ENCODE measurements around the gene PCAT6.

The PCAT6 gene

DNA sequence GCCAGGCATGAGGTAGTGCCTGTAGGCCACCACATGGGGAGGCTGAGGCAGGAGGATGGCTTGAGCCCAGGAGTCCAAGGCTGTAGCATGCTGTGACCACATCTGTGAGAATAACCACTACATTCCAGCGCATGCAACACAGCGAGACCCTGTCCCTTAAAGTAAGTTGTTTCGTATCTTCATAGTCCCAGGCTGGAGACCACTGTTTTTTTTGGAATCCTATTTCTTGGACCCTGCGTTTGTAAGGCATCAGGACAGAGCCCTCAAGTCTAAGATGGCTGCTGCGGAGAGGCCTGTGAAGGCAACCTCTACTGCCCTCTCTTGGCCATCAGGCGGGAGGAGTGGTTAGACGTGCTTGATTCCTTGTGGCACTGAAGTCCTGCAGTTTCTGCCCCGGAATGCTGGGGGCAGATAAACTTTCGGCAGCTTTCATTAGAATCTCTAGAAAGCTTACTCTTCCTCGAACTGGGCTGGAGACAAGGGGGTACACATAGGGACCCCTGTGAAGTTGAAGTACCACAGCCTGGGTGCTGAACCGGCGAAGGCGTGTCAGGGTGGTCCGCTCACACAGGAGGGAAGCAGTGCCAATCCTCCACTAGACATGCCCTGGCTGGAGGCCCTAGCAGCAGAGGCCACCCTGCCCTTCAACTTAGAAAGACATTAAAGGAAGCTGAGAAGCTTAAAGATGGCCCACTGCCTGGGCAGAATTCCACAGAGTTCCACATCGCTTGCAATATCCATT lies 41.6 kb downstream of the PCAT6 start:
- DNase-seq, result no peak

DNA sequence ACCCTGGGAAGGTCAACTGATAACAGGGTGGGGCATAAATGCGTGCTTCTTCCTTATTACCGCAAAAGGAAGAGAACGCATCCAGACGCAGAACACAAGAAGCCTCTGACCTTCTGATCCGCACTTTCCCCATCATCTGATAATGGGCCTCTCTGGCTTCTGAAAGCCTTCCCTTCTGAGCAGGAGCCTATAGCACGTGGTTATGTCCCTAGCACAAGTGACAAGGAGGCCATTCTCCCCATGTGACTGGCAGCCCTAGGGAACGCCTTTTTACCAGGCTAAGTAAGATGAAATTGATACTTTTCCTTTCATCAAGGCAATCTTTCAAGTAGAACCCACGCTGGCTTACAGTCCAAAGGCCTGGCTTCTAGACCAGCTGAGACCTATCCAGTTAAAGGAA lies 44.0 kb downstream of the PCAT6 start:
- no peak for DNase-seq

DNA sequence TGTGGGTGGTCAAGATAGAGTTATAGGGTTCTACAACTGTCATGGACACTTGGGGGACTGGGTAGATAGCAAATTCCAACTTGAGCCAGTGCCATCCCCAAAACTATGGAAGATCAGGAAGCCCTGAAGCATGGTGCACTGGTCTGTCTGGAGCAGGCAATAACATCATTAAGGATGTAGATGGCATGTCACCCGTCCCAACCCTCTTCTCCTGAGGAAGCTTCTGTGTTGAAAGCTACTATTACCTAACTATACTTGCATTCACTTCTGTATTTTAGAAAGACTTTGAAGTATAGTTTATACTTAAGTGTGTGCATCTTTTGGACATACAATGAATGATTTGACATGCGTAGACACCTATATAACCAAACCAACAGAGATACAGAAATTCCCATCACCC lies 45.3 kb downstream of the PCAT6 start:
- DNase-seq, result no peak

DNA sequence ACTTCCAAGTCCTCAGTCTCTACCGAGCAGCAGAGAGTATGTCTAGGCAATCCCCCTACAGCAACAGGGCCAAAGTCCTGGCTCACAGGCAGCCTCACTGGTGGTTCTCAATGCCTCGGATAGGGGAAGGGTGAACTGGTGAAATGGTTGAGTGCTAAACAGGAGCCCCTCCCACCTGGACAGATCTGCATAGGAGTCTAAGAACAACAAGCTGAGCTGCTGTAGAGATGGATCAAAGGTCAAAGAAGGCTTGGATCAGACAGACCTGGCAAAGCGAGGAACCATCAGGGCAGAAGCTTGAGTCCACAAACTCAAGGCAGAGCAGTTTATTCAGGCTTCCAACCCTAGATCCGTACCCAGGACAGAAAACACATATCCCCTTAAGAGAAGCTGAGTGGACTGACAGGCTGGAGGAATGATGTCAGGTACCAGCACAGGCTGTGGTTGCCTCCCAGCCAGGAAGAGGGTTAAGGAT lies 46.4 kb downstream of the PCAT6 start:
- no peak for DNase-seq

DNA sequence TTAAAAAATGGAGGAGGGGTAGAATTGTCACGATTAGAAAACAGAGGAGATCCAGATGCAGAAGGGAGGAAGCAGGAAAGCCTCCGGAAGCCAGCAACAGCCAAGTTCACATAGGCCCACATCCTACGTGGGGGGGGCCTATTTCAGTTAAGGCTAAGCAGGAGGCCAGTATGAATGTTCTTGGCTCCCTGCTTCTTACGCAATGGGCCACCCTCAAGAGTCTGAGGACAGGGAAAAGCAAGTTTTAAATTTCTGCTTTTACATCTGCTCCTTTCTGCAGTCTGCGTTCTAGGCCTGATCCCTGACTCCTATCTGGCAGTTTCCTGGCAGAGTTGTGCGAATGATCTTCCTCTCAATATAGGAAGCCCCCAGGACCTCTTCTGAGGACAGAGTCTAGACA lies 47.6 kb downstream of the PCAT6 start:
- no peak for DNase-seq

DNA sequence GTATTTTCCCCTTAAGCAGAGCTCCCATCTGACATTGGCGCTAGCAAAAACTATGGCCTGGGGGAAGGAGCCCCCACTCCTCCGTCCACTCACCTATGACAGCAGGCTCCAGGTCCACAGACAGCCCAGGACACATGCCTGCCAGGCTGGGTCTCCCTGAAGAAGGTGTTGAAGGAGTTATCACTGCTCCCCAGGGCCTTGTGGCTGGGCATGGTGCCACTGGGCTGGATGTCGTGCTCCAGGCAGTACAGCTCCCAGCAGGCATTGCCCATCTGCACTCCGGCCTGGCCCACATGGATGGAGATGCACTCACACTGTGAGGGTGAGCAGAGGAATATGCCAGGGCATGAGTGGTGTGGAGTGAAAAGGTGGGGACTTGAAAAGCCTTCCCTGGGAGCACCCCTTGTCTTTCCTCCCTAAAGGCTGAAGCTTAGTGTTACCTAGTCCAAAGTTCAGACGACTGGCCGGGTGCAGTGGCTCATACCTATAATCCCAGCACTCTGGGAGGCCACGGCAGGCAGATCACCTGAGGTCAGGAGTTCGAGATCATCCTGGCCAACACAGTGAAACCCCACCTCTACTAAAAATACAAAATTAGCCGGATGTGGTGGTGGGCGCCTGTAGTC lies 48.1 kb downstream of the PCAT6 start:
- DNase-seq, result no peak

DNA sequence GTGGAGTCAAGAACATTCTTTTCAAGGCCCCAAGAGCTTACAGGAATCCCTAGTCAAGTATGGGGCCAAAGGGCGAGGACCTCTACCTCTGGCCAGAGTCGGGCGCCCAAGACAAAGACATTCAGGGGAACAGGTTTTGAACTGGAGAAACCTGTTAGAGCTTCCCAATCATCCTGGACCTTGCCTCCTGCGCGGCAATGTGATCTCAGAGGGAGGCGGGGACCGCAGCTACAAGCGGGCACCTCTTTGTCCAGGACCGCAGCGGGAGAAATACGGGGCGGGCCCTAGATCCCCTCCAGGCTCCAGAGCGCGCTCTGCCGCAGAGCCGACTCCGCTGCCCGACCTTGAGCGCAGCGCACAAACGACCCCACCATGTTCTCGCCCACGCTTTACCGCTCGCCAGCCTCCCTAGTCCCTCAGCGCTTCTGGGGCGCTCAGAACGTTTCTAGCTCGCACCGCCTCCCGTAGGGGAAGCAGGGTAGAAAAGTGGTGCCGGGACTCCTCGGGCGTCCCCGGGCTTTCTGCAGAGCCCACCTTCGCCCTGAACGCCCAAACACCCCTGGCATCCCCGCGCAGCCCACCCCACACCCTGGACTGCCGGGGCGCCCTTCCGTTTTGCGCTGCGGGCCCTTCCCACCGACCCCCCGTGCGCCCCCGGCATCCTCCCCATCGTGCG lies 50.1 kb downstream of the PCAT6 start:
- no peak for DNase-seq
